GM18858 (cell line): ENCODE measurements around the gene RRAGC.
A peak's percentile ranks its signal among the peaks of the same experiment; 100 is the strongest.

Experiments
- ATAC-seq: cut with Tn5 transposase; IDR thresholded peaks from one replicate; pipeline ENCODE4 v1.9.1; 2021; ENCODE audit not compliant: unreplicated experiment

RRAGC gene

GRCh38 chr1:38859561-38860453, at the start of gene RRAGC:
TSS of gene RRAGC (minus strand) at chr1:38859772. CDS start at chr1:38859646, 126 bp downstream.
- peak; percentile 53 for ATAC-seq

GRCh38 chr1:38908821-38909220, 49.2 kb upstream of the RRAGC start:
- ATAC-seq, result no peak

GRCh38 chr1:38905985-38906384, 46.4 kb upstream of the RRAGC start:
- no peak for ATAC-seq

- no peak for ATAC-seq
Observed at GRCh38 chr1:38899560-38899959, 40.0 kb upstream of the RRAGC start.

- no peak for ATAC-seq
Observed at GRCh38 chr1:38898653-38899230, 39.2 kb upstream of the RRAGC start.

- no peak for ATAC-seq
Observed at GRCh38 chr1:38896169-38896568, 36.6 kb upstream of the RRAGC start.

- no peak for ATAC-seq
Observed at GRCh38 chr1:38892976-38893375, 33.4 kb upstream of the RRAGC start.

GRCh38 chr1:38891753-38892152, 32.2 kb upstream of the RRAGC start:
- ATAC-seq, result no peak

- ATAC-seq, result no peak
Observed at GRCh38 chr1:38889589-38889988, 30.0 kb upstream of the RRAGC start.

GRCh38 chr1:38888423-38889333, 29.1 kb upstream of the RRAGC start:
- no peak for ATAC-seq

- no peak for ATAC-seq
Observed at GRCh38 chr1:38885092-38885491, 25.5 kb upstream of the RRAGC start.

- ATAC-seq, result no peak
Observed at GRCh38 chr1:38881487-38881886, 21.9 kb upstream of the RRAGC start, which contains the start of gene GJA9. TSS of gene GJA9 (minus strand) at chr1:38881587. CDS start at chr1:38876098, 5,489 bp downstream.

- ATAC-seq, result no peak
Observed at GRCh38 chr1:38875811-38876210, 16.2 kb upstream of the RRAGC start.

- ATAC-seq, result peak; percentile 83
Observed at GRCh38 chr1:38873027-38873969, 13.7 kb upstream of the RRAGC start, which contains the start of gene MYCBP. TSS of gene MYCBP (minus strand) at chr1:38873348. CDS start at chr1:38873305, 43 bp downstream.

GRCh38 chr1:38872401-38873026, 12.9 kb upstream of the RRAGC start:
- no peak for ATAC-seq

GRCh38 chr1:38870996-38871395, 11.4 kb upstream of the RRAGC start:
- no peak for ATAC-seq

GRCh38 chr1:38867208-38867607, 7.6 kb upstream of the RRAGC start:
- ATAC-seq, result no peak

GRCh38 chr1:38865112-38865715, 5.6 kb upstream of the RRAGC start:
- no peak for ATAC-seq

- no peak for ATAC-seq
Observed at GRCh38 chr1:38860454-38860795, 853 bp upstream of the RRAGC start.
